Endothelial cell of umbilical vein (primary cell): Measurements from ENCODE around the gene MST1. TPM values are rescaled to one million over a fixed set of nuclear protein-coding genes. Genes with fewer than 3 reads are reported as not detected.

ENCODE experiments used
- BruUV-seq: library from RNA; stranded (reverse); fragments of 400-500 nt; replicated peaks from 2 replicates; lab custom pipeline; 2021; lab: Mats Ljungman, UMichigan
- CTCF ChIA-PET: fragments of 300-600, 350-600 bp; sonication (Branson Sonifier 250); formaldehyde crosslinking; loops from one replicate; lab custom pipeline; 2021; ENCODE audit warnings: antibody characterized with exemption, inconsistent platforms; lab: Charles Lee
- POLR2A ChIA-PET: fragments of 300-600, 350-600 bp; sonication (Branson Sonifier 250); formaldehyde crosslinking; loops from one replicate; lab custom pipeline; 2021; ENCODE audit warnings: antibody characterized with exemption, inconsistent platforms; lab: Charles Lee
- DNase-seq: peaks from one replicate; pipeline ENCODE4 v3.0.0-alpha.2; 2011; ENCODE audit warnings: low read depth, low spot score
- FAIRE-seq: peaks from 2 replicates; lab custom pipeline; 2011; peaks lifted over from hg19 to GRCh38; lab: Jason Lieb, UNC
- H2AFZ ChIP-seq: 2 replicates; pipeline ENCODE4 v1.6.0; 2012; ENCODE audit warnings: low read depth, low read length, control low read depth, inconsistent platforms
- H3K27ac ChIP-seq: 2 replicates; pipeline ENCODE4 v1.5.1; 2011; ENCODE audit warnings: low read depth, mild to moderate bottlenecking, control low read depth, low read length, moderate library complexity; ENCODE audit not compliant: insufficient read depth
- H3K27me3 ChIP-seq, 2 experiments: 2 replicates each; pipeline versions ENCODE4 v1.6.0 to v1.6.1; 2011; ENCODE audit warnings: low read length in 2 of 2, mixed read lengths in 1 of 2; ENCODE audit not compliant: control insufficient read depth in 2 of 2, insufficient read depth in 2 of 2
- H3K36me3 ChIP-seq, 2 experiments: 2 replicates in 1 of 2; 3 replicates in 1 of 2; pipeline ENCODE4 v1.5.1; 2011; ENCODE audit warnings: low read length in 2 of 2, mild to moderate bottlenecking in 1 of 2, moderate library complexity in 1 of 2; ENCODE audit not compliant: control insufficient read depth in 2 of 2, insufficient read depth in 2 of 2; ENCODE audit errors: extremely low read depth in 1 of 2
- H3K4me1 ChIP-seq: 3 replicates; pipeline ENCODE4 v1.5.1; 2011; ENCODE audit warnings: mild to moderate bottlenecking, low read length; ENCODE audit not compliant: control insufficient read depth, insufficient read depth; ENCODE audit errors: extremely low read depth
- H3K4me2 ChIP-seq: 2 replicates; pipeline ENCODE4 v1.6.1; 2011; ENCODE audit warnings: low read length, control low read depth, mixed read lengths; ENCODE audit not compliant: insufficient read depth
- H3K4me3 ChIP-seq, 3 experiments: fragments of 200-600 bp in 1 of 3; sonication (generic), shearing (Covaris generic) in 1 of 3; replicated peaks in 1 of 3; 2 replicates each; pipeline ENCODE4 v1.5.1; 2011 to 2016; ENCODE audit warnings: control low read depth in 3 of 3, low read length in 3 of 3, mild to moderate bottlenecking in 2 of 3, inconsistent platforms in 1 of 3, low read depth in 1 of 3, moderate library complexity in 1 of 3; ENCODE audit not compliant: insufficient read depth in 1 of 3
- H3K79me2 ChIP-seq: 2 replicates; pipeline ENCODE4 v1.6.0; 2012; ENCODE audit warnings: low read length, inconsistent platforms; ENCODE audit not compliant: control insufficient read depth, insufficient read depth
- H3K9ac ChIP-seq: replicated peaks from 2 replicates; pipeline ENCODE3; 2011; ENCODE audit warnings: low read length, control low read depth; ENCODE audit not compliant: insufficient read depth; ENCODE audit errors: extremely low read depth
- H3K9me1 ChIP-seq: replicated peaks from 3 replicates; pipeline ENCODE4 v1.6.0; 2011; ENCODE audit warnings: mild to moderate bottlenecking, low read length; ENCODE audit not compliant: control insufficient read depth, insufficient read depth; ENCODE audit errors: extremely low read depth
- H3K9me3 ChIP-seq: replicated peaks from 2 replicates; pipeline ENCODE4 v1.5.1; 2012; ENCODE audit warnings: low read length, inconsistent platforms; ENCODE audit not compliant: control insufficient read depth, insufficient read depth
- H4K20me1 ChIP-seq: replicated peaks from 2 replicates; pipeline ENCODE3; 2011; ENCODE audit warnings: mild to moderate bottlenecking, low read length; ENCODE audit not compliant: control insufficient read depth, insufficient read depth; ENCODE audit errors: extremely low read depth
- CTCF ChIP-seq, 2 donors: IDR thresholded peaks; 1 replicate in 1 of 2; 2 replicates in 1 of 2; pipeline ENCODE4 v1.5.1; 2011; ENCODE audit warnings: low read length in 2 of 2, mild to moderate bottlenecking in 2 of 2, moderate library complexity in 2 of 2, control low read depth in 1 of 2, inconsistent platforms in 1 of 2, low read depth in 1 of 2; ENCODE audit not compliant: insufficient read depth in 1 of 2; ENCODE audit errors: extremely low read depth in 1 of 2
- EZH2 ChIP-seq: IDR thresholded peaks from 2 replicates; pipeline ENCODE4 v1.6.1; 2012; ENCODE audit warnings: borderline replicate concordance, low read depth, mild to moderate bottlenecking, moderate library complexity, low read length, inconsistent platforms; ENCODE audit not compliant: severe bottlenecking
- FOS ChIP-seq: IDR thresholded peaks from 2 replicates; pipeline ENCODE4 v1.6.1; 2011; ENCODE audit warnings: mild to moderate bottlenecking, low read length, moderate library complexity, borderline replicate concordance; ENCODE audit not compliant: insufficient read depth
- GATA2 ChIP-seq: IDR thresholded peaks from 2 replicates; pipeline ENCODE4 v1.7.0; 2011; ENCODE audit warnings: low read depth, mild to moderate bottlenecking, moderate library complexity, mixed read lengths, low read length; ENCODE audit not compliant: insufficient read length, insufficient read depth
- JUN ChIP-seq: IDR thresholded peaks from 2 replicates; pipeline ENCODE4 v1.6.1; 2011; ENCODE audit warnings: borderline replicate concordance, low read depth; ENCODE audit not compliant: insufficient read length, insufficient read depth
- MAX ChIP-seq: IDR thresholded peaks from 2 replicates; pipeline ENCODE4 v1.6.1; 2011; ENCODE audit not compliant: insufficient read depth, insufficient read length
- MYC ChIP-seq: IDR thresholded peaks from one replicate; pipeline ENCODE4 v1.6.1; 2011; ENCODE audit warnings: mild to moderate bottlenecking, low read depth, low read length
- POLR2A ChIP-seq: IDR thresholded peaks from 2 replicates; pipeline ENCODE4 v1.6.1; 2012; ENCODE audit warnings: low read depth, mild to moderate bottlenecking, control low read depth, low read length
- POLR2AphosphoS5 ChIP-seq: IDR thresholded peaks from 2 replicates; pipeline ENCODE4 v1.6.1; 2012; ENCODE audit warnings: low read depth, mild to moderate bottlenecking, control low read depth, low read length, moderate library complexity; ENCODE audit not compliant: insufficient read depth
- dilution Hi-C: fragments of 300-500 bp; cut with MboI; formaldehyde crosslinking; loops from one replicate; pipeline ENCODE4 v1.15.0; 2019; ENCODE audit warnings: low sequenced_read_pairs; ENCODE audit not compliant: extremely low pct_ligation_motif_present
- intact Hi-C: fragments of 100-400 bp; cut with micrococcal nuclease; formaldehyde crosslinking; loops from one replicate; pipeline ENCODE4 v1.10.0; 2022
- polyA plus RNA-seq, 4 experiments: library from polyadenylated mRNA; depleted of rRNA in 3 of 4; stranded (reverse) in 3 of 4; unstranded in 1 of 4; fragments of >200 nt; gene quantifications; 2 replicates each; pipeline versions ENCODE4 v1.2.1 to v1.2.3, GENCODE V29; 2011 to 2012; ENCODE audit warnings: missing spikeins in 1 of 4
- total RNA-seq: library from RNA; stranded (reverse); gene quantifications from 2 replicates; pipeline ENCODE4 v1.2.3, GENCODE V29; 2021

The MST1 gene
- total and polyA plus RNA-seq, 2 donors (not counting 3 experiments of a cell fraction or from before 2014, with no cell fraction given) = 6.1 to 17.5 TPM

- Histone ChIP-seq H3K79me2 (peaks cover 13% of the 10 kb centered on the region), H4K20me1 (no peaks in the 10 kb centered on the region), H3K27me3 (no peaks in the 10 kb centered on the region), H3K9ac (no peak overlapping the region), H3K4me3 (no peak overlapping the region), H3K9me3 (no peaks in the 10 kb centered on the region), H3K4me2 (no peak overlapping the region), H3K4me1 (peaks cover 19% of the 10 kb centered on the region), H3K9me1 (no peaks in the 10 kb centered on the region), H2AFZ (no peak overlapping the region), H3K27ac (no peak overlapping the region), H3K36me3 (peaks cover 3 to 22% of the 10 kb centered on the region in 2 experiments)
- DNase-seq (no peak), FAIRE-seq (no peak)
- dilution Hi-C loops = no loop called here
- intact Hi-C loops = loop anchor here (10.0 kb wide), 1 partner anchor 364 kb away; the partner anchor contains the start of gene RBM5
- TF ChIP-seq MYC = no peak
- TF ChIP-seq POLR2A = no peak
- no peak for TF ChIP-seq FOS
- no peak for TF ChIP-seq EZH2
- TF ChIP-seq GATA2 = no peak
- no peak for TF ChIP-seq JUN
- TF ChIP-seq MAX = no peak
- no peak for TF ChIP-seq CTCF (IDR thresholded peaks at IDR 0.05; ENCODE audit: extremely low read depth in 1 of 2, insufficient read depth in 1 of 2, low read depth in 1 of 2, low read length in 2 of 2)
- TF ChIP-seq POLR2AphosphoS5 = no peak
- POLR2A ChIA-PET = no interaction called here
- BruUV-seq = TSS peak; percentile 3
- CTCF ChIA-PET = interaction anchor here (1.0 kb wide), 1 partner anchor 118 kb away, joined by 3 read pairs; no protein-coding TSS in a partner anchor
These were observed 31.8 kb upstream of the MST1 start for GRCh38 chr3:49720855-49721595.
